Loucy (cell line): Measurements from ENCODE around the gene LRRC61.

ENCODE experiments used
- H2AFZ ChIP-seq: fragments of 200-600 bp; sonication (generic); 2 replicates; pipeline ENCODE4 v1.6.0; 2016; ENCODE audit warnings: antibody characterized with exemption, mild to moderate bottlenecking, low read length, moderate library complexity
- H3F3A ChIP-seq: fragments of 200-600 bp; 2 replicates; pipeline ENCODE4 v1.6.0; 2016; ENCODE audit warnings: antibody characterized with exemption, low read depth, mild to moderate bottlenecking
- H3K27me3 ChIP-seq: fragments of 200-600 bp; sonication (generic); 2 replicates; pipeline ENCODE4 v1.6.1; 2014; ENCODE audit warnings: low read length, mild to moderate bottlenecking; ENCODE audit not compliant: insufficient read depth, poor library complexity, severe bottlenecking
- H3K36me3 ChIP-seq: fragments of 200-600 bp; sonication (generic); 2 replicates; pipeline ENCODE4 v1.6.1; 2016; ENCODE audit warnings: low read length; ENCODE audit not compliant: insufficient read depth
- H3K4me1 ChIP-seq: fragments of 200-600 bp; sonication (generic); 2 replicates; pipeline ENCODE4 v1.5.1; 2014; ENCODE audit warnings: low read length, mild to moderate bottlenecking; ENCODE audit not compliant: insufficient read depth, poor library complexity, severe bottlenecking
- H3K4me2 ChIP-seq: fragments of 200-600 bp; sonication (generic); 2 replicates; pipeline ENCODE4 v1.6.0; 2014; ENCODE audit warnings: antibody characterized with exemption, low read length, low read depth, mild to moderate bottlenecking; ENCODE audit not compliant: poor library complexity, severe bottlenecking
- H3K4me3 ChIP-seq: fragments of 200-600 bp; sonication (generic); 2 replicates; pipeline ENCODE4 v1.5.1; 2014; ENCODE audit warnings: low read length, mild to moderate bottlenecking, mixed read lengths; ENCODE audit not compliant: poor library complexity, severe bottlenecking
- H3K79me2 ChIP-seq: fragments of 200-600 bp; sonication (generic); 2 replicates; pipeline ENCODE4 v1.6.1; 2014; ENCODE audit warnings: low read length; ENCODE audit not compliant: insufficient read depth
- H3K9ac ChIP-seq: fragments of 200-600 bp; sonication (generic); 2 replicates; pipeline ENCODE4 v1.6.0; 2014; ENCODE audit warnings: mild to moderate bottlenecking, low read depth, low read length, moderate library complexity; ENCODE audit not compliant: poor library complexity, severe bottlenecking
- H3K9me2 ChIP-seq: fragments of 200-600 bp; sonication (generic); replicated peaks from 2 replicates; pipeline ENCODE4 v1.6.1; 2016; ENCODE audit warnings: low read depth, low read length, mixed read lengths
- H3K9me3 ChIP-seq: fragments of 200-600 bp; sonication (generic); 2 replicates; pipeline ENCODE4 v1.6.1; 2014; ENCODE audit warnings: mild to moderate bottlenecking, antibody characterized with exemption, low read length, low read depth; ENCODE audit not compliant: insufficient read depth
- H4K20me1 ChIP-seq: fragments of 200-600 bp; sonication (generic); 2 replicates; pipeline ENCODE4 v1.6.0; 2014; ENCODE audit warnings: antibody characterized with exemption, low read length, mild to moderate bottlenecking; ENCODE audit not compliant: insufficient read depth, poor library complexity, severe bottlenecking
- CTCF ChIP-seq: fragments of 200-600 bp; sonication (generic); conservative IDR thresholded peaks from 2 replicates; pipeline ENCODE4 v1.5.1; 2014; ENCODE audit warnings: mild to moderate bottlenecking, antibody characterized with exemption, low read length
- EZH2phosphoT487 ChIP-seq: fragments of 200-600 bp; IDR thresholded peaks from 2 replicates; pipeline ENCODE4 v1.6.1; 2018; ENCODE audit warnings: antibody characterized with exemption, mild to moderate bottlenecking, moderate library complexity, borderline replicate concordance

LRRC61 gene

GRCh38 chr7:150338166-150338829, 15.1 kb downstream of the LRRC61 start:
- Histone ChIP-seq H3K9me2 (no peaks in the 10 kb centered on the region), H3K27me3 (no peaks in the 10 kb centered on the region), H3K79me2 (no peaks in the 10 kb centered on the region), H4K20me1 (no peaks in the 10 kb centered on the region), H3K9me3 (no peaks in the 10 kb centered on the region), H3K36me3 (peaks cover 19% of the 10 kb centered on the region; the same call in 1 of the 2 replicates), H3K4me2 (no peak overlapping the region), H3K4me3 (no peak overlapping the region), H3K9ac (no peak overlapping the region), H3F3A (no peaks in the 10 kb centered on the region), H2AFZ (no peak overlapping the region), H3K4me1 (no peaks in the 10 kb centered on the region)
- TF ChIP-seq CTCF (no peak), EZH2phosphoT487 (no peak)

- Histone ChIP-seq H3K9me2 (no peaks in the 10 kb centered on the region), H3K4me2 (no peak overlapping the region), H4K20me1 (no peaks in the 10 kb centered on the region), H3K79me2 (no peaks in the 10 kb centered on the region), H3K36me3 (peaks cover 19% of the 10 kb centered on the region; the same call in 1 of the 2 replicates), H3F3A (no peaks in the 10 kb centered on the region), H3K9ac (no peak overlapping the region), H3K4me3 (no peak overlapping the region), H3K9me3 (no peaks in the 10 kb centered on the region), H3K27me3 (no peaks in the 10 kb centered on the region), H2AFZ (no peak overlapping the region), H3K4me1 (no peaks in the 10 kb centered on the region)
- TF ChIP-seq EZH2phosphoT487 (no peak), CTCF (no peak)
These were observed 16.3 kb downstream of the LRRC61 start for GRCh38 chr7:150339409-150339809.

- Histone ChIP-seq H3K9ac (no peak overlapping the region), H3K9me3 (no peaks in the 10 kb centered on the region), H3K27me3 (no peaks in the 10 kb centered on the region), H3K4me2 (no peak overlapping the region), H3K79me2 (no peaks in the 10 kb centered on the region), H3K4me1 (no peaks in the 10 kb centered on the region), H3K4me3 (no peak overlapping the region), H3F3A (no peaks in the 10 kb centered on the region), H4K20me1 (no peaks in the 10 kb centered on the region), H3K9me2 (no peaks in the 10 kb centered on the region), H3K36me3 (peaks cover 19% of the 10 kb centered on the region; the same call in 1 of the 2 replicates), H2AFZ (no peak overlapping the region)
- TF ChIP-seq EZH2phosphoT487 (no peak), CTCF (no peak)
These were observed 17.0 kb downstream of the LRRC61 start for GRCh38 chr7:150340024-150340749.
